HepG2 (cell line): ENCODE measurements around the gene PRCD. TPM values are rescaled to one million over a fixed set of nuclear protein-coding genes. Genes with fewer than 3 reads are reported as not detected.

Experiments
- ARNT2 ChIP-seq: sonication (generic); formaldehyde crosslinking; IDR thresholded peaks from 2 replicates; pipeline ENCODE4 v1.8.0; 2022; ENCODE audit warnings: mild to moderate bottlenecking, low read depth, missing genetic modification reagents, moderate library complexity
- HMGA1 ChIP-seq: sonication (generic); formaldehyde crosslinking; conservative IDR thresholded peaks from 2 replicates; pipeline ENCODE4 v1.4.0; 2020; ENCODE audit warnings: missing genetic modification reagents
- MBD4 ChIP-seq: IDR thresholded peaks from 2 replicates; pipeline ENCODE4 v1.6.1; 2012; ENCODE audit warnings: low read length, inconsistent platforms, borderline replicate concordance
- MTA3 ChIP-seq: sonication (generic); formaldehyde crosslinking; IDR thresholded peaks from 2 replicates; pipeline ENCODE4 v1.4.0; 2020; ENCODE audit warnings: missing genetic modification reagents
- PHB2 ChIP-seq: fragments of 450-650 bp; IDR thresholded peaks from 2 replicates; pipeline ENCODE4 v1.6.1; 2018; ENCODE audit not compliant: partially characterized antibody
- POLR2A ChIP-seq, 2 experiments: IDR thresholded peaks; 2 replicates each; pipeline ENCODE4 v1.6.1; 2011; ENCODE audit warnings: low read depth in 2 of 2, low read length in 2 of 2, mild to moderate bottlenecking in 1 of 2, moderate library complexity in 1 of 2; ENCODE audit not compliant: insufficient read depth in 1 of 2
- POLR2G ChIP-seq: fragments of 200-400 bp; formaldehyde crosslinking; IDR thresholded peaks from 2 replicates; pipeline ENCODE4 v1.6.1; 2018; ENCODE audit warnings: mild to moderate bottlenecking, low read depth, low read length, moderate library complexity
- SMARCC2 ChIP-seq: fragments of 450-650 bp; IDR thresholded peaks from 2 replicates; pipeline ENCODE4 v1.6.1; 2017; ENCODE audit warnings: antibody characterized with exemption, mild to moderate bottlenecking
- SNRNP70 ChIP-seq: fragments of 200-400 bp; formaldehyde crosslinking; IDR thresholded peaks from 2 replicates; pipeline ENCODE4 v1.6.1; 2017; ENCODE audit warnings: mild to moderate bottlenecking, low read depth, low read length, moderate library complexity
- ZBTB8A ChIP-seq: sonication (generic); formaldehyde crosslinking; IDR thresholded peaks from 2 replicates; pipeline ENCODE4 v1.4.0; 2020; ENCODE audit warnings: mild to moderate bottlenecking, low read depth, missing genetic modification reagents, borderline replicate concordance
- ZNF616 ChIP-seq: sonication (generic); formaldehyde crosslinking; IDR thresholded peaks from 2 replicates; pipeline ENCODE4 v1.5.0; 2020; ENCODE audit warnings: low read depth, mild to moderate bottlenecking, missing genetic modification reagents
- ZSCAN30 ChIP-seq: sonication (generic); formaldehyde crosslinking; IDR thresholded peaks from 2 replicates; pipeline ENCODE4 v1.5.0; 2020; ENCODE audit warnings: mild to moderate bottlenecking, missing genetic modification reagents
- polyA plus RNA-seq, 8 experiments: library from polyadenylated mRNA; depleted of rRNA in 3 of 8; stranded (reverse) in 7 of 8; unstranded in 1 of 8; fragments of >200 nt; fragmentation: Illumina TruSeq in 4 of 8; extraction: Trizol in 4 of 8; gene quantifications; 2 replicates each; pipeline versions ENCODE4 v1.2.1 to v1.2.3, GENCODE V29; 2011 to 2016; ENCODE audit warnings: low read depth in 4 of 8, missing spikeins in 1 of 8, mixed read lengths in 1 of 8; ENCODE audit not compliant: insufficient read depth in 1 of 8
- total RNA-seq, 5 experiments: library from RNA; depleted of rRNA; stranded (reverse); fragments of >200 nt; fragmentation: Illumina TruSeq; extraction: Trizol; gene quantifications; 2 replicates each; pipeline ENCODE4 v1.2.3, GENCODE V29; 2016; ENCODE audit warnings: low read depth in 1 of 5
- TF ChIP-seq, protein P1 (sequence below): sonication (generic); formaldehyde crosslinking; IDR thresholded peaks from 2 replicates; pipeline ENCODE4 v1.4.0; 2020; ENCODE audit warnings: mild to moderate bottlenecking, missing genetic modification reagents
- TF ChIP-seq, protein P2 (sequence below): sonication (generic); formaldehyde crosslinking; IDR thresholded peaks from 2 replicates; pipeline ENCODE4 v1.9.0; 2021; ENCODE audit warnings: missing genetic modification reagents, mild to moderate bottlenecking, borderline replicate concordance
- TF ChIP-seq, protein P3 (sequence below): sonication (generic); formaldehyde crosslinking; IDR thresholded peaks from 2 replicates; pipeline ENCODE4 v1.5.0; 2020; ENCODE audit warnings: missing genetic modification reagents
- TF ChIP-seq, protein P4 (sequence below): sonication (generic); formaldehyde crosslinking; IDR thresholded peaks from 2 replicates; pipeline ENCODE4 v1.4.0; 2020; ENCODE audit warnings: missing genetic modification reagents
- TF ChIP-seq, protein P5 (sequence below): sonication (generic); formaldehyde crosslinking; IDR thresholded peaks from 2 replicates; pipeline ENCODE4 v1.5.0; 2020; ENCODE audit warnings: mild to moderate bottlenecking, missing genetic modification reagents, moderate library complexity
- TF ChIP-seq, protein P6 (sequence below): sonication (generic); formaldehyde crosslinking; IDR thresholded peaks from 2 replicates; pipeline ENCODE4 v1.5.0; 2020; ENCODE audit warnings: mild to moderate bottlenecking, missing genetic modification reagents

The PRCD gene
- total and polyA plus RNA-seq, 2 of the 13 experiments (the other 11 are each of a cell fraction or from before 2014, with no cell fraction given): 0.51 TPM; not detected in 1

DNA sequence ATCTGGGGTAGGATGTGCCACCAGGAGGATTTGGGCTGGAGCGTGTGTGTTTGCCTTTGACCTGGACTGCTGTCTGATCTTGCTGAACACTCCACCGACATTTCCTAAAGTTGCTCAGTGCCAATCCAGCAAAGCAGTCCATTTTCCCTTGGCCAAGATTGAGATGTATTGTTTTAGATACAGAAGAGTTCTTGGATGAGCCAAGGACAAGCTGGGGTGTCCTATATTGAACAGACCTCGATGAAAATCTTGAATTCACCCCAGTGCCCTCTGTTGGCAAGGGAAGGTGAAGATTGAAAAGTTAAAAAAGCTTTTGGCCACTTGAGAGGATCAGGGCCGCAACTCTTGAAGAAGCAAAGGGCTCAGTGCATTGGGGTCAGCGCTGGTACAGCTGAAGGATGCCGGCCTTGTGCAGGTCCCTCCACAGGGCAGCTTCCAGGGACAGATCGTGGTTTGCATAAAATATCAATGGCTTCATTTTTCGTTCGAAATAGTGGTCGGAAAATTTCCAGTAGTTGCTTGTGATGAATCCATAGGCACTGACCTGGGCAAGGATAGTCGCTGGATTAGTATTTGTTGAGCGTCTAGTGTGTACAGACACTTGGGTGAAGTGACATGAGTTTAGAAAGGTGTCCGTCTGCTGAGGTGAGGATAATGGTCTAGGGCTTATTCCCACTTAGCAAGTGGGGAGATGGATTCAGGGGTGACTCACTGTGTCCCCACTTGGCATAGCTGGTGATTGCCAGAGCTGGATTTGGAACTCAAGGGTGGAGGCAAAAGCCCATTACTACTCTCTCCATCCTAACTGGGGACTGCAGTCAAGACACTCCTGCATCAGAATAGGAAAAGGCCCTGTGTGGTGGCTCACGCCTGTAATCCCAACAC is 26.1 kb downstream of the PRCD start (continued):
- TF ChIP-seq MBD4: no peak
- no peak for TF ChIP-seq HMGA1
- no peak for TF ChIP-seq ZSCAN30
- TF ChIP-seq, protein P1, sequence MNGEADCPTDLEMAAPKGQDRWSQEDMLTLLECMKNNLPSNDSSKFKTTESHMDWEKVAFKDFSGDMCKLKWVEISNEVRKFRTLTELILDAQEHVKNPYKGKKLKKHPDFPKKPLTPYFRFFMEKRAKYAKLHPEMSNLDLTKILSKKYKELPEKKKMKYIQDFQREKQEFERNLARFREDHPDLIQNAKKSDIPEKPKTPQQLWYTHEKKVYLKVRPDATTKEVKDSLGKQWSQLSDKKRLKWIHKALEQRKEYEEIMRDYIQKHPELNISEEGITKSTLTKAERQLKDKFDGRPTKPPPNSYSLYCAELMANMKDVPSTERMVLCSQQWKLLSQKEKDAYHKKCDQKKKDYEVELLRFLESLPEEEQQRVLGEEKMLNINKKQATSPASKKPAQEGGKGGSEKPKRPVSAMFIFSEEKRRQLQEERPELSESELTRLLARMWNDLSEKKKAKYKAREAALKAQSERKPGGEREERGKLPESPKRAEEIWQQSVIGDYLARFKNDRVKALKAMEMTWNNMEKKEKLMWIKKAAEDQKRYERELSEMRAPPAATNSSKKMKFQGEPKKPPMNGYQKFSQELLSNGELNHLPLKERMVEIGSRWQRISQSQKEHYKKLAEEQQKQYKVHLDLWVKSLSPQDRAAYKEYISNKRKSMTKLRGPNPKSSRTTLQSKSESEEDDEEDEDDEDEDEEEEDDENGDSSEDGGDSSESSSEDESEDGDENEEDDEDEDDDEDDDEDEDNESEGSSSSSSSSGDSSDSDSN: 0 out of 2 replicates have a peak, but pooled peaks have one; percentile 28
- TF ChIP-seq ZBTB8A (CRISPR knock-in tag): no peak
- no peak for TF ChIP-seq ZNF616
- TF ChIP-seq, protein P2, sequence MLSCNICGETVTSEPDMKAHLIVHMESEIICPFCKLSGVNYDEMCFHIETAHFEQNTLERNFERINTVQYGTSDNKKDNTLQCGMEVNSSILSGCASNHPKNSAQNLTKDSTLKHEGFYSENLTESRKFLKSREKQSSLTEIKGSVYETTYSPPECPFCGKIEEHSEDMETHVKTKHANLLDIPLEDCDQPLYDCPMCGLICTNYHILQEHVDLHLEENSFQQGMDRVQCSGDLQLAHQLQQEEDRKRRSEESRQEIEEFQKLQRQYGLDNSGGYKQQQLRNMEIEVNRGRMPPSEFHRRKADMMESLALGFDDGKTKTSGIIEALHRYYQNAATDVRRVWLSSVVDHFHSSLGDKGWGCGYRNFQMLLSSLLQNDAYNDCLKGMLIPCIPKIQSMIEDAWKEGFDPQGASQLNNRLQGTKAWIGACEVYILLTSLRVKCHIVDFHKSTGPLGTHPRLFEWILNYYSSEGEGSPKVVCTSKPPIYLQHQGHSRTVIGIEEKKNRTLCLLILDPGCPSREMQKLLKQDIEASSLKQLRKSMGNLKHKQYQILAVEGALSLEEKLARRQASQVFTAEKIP (CRISPR knock-in tag): 0 out of 2 replicates have a peak, but pooled peaks have one; percentile 83
- TF ChIP-seq, protein P3, sequence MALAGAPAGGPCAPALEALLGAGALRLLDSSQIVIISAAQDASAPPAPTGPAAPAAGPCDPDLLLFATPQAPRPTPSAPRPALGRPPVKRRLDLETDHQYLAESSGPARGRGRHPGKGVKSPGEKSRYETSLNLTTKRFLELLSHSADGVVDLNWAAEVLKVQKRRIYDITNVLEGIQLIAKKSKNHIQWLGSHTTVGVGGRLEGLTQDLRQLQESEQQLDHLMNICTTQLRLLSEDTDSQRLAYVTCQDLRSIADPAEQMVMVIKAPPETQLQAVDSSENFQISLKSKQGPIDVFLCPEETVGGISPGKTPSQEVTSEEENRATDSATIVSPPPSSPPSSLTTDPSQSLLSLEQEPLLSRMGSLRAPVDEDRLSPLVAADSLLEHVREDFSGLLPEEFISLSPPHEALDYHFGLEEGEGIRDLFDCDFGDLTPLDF (CRISPR knock-in tag): no peak
- no peak for TF ChIP-seq SNRNP70
- TF ChIP-seq MTA3: no peak
- TF ChIP-seq, protein P4, sequence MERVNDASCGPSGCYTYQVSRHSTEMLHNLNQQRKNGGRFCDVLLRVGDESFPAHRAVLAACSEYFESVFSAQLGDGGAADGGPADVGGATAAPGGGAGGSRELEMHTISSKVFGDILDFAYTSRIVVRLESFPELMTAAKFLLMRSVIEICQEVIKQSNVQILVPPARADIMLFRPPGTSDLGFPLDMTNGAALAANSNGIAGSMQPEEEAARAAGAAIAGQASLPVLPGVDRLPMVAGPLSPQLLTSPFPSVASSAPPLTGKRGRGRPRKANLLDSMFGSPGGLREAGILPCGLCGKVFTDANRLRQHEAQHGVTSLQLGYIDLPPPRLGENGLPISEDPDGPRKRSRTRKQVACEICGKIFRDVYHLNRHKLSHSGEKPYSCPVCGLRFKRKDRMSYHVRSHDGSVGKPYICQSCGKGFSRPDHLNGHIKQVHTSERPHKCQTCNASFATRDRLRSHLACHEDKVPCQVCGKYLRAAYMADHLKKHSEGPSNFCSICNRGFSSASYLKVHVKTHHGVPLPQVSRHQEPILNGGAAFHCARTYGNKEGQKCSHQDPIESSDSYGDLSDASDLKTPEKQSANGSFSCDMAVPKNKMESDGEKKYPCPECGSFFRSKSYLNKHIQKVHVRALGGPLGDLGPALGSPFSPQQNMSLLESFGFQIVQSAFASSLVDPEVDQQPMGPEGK (CRISPR knock-in tag): no peak
- TF ChIP-seq, protein P5, sequence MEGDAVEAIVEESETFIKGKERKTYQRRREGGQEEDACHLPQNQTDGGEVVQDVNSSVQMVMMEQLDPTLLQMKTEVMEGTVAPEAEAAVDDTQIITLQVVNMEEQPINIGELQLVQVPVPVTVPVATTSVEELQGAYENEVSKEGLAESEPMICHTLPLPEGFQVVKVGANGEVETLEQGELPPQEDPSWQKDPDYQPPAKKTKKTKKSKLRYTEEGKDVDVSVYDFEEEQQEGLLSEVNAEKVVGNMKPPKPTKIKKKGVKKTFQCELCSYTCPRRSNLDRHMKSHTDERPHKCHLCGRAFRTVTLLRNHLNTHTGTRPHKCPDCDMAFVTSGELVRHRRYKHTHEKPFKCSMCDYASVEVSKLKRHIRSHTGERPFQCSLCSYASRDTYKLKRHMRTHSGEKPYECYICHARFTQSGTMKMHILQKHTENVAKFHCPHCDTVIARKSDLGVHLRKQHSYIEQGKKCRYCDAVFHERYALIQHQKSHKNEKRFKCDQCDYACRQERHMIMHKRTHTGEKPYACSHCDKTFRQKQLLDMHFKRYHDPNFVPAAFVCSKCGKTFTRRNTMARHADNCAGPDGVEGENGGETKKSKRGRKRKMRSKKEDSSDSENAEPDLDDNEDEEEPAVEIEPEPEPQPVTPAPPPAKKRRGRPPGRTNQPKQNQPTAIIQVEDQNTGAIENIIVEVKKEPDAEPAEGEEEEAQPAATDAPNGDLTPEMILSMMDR (CRISPR knock-in tag): 0 out of 2 replicates have a peak, but pooled peaks have one; percentile 2
- TF ChIP-seq POLR2A (IDR thresholded peaks at IDR 0.05; ENCODE audit: insufficient read depth in 1 of 2, low read depth in 2 of 2, low read length in 2 of 2): peak in 1 of 2 experiments; percentile 27; a peak in 3 of 4 replicates
- peak; percentile 52 for TF ChIP-seq POLR2G
- TF ChIP-seq, protein P6, sequence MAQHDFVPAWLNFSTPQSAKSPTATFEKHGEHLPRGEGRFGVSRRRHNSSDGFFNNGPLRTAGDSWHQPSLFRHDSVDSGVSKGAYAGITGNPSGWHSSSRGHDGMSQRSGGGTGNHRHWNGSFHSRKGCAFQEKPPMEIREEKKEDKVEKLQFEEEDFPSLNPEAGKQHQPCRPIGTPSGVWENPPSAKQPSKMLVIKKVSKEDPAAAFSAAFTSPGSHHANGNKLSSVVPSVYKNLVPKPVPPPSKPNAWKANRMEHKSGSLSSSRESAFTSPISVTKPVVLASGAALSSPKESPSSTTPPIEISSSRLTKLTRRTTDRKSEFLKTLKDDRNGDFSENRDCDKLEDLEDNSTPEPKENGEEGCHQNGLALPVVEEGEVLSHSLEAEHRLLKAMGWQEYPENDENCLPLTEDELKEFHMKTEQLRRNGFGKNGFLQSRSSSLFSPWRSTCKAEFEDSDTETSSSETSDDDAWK: no peak
- no peak for TF ChIP-seq ARNT2 (CRISPR knock-in tag)
- no peak for TF ChIP-seq PHB2
- no peak for TF ChIP-seq SMARCC2
